Trophoblast cell (in vitro differentiated cells and primary cell): Measurements from ENCODE around the gene HERC2.

Source experiments
- DNase-seq, 2 donors: peaks; one replicate each; pipeline ENCODE4 v3.0.0-alpha.2; 2016
- H2AFZ ChIP-seq: 2 replicates; pipeline ENCODE4 v1.6.1; 2013; ENCODE audit warnings: low read length, moderate library complexity, mild to moderate bottlenecking; ENCODE audit not compliant: insufficient read depth, poor library complexity
- H2AK5ac ChIP-seq: 2 replicates; pipeline ENCODE4 v1.6.1; 2013; ENCODE audit warnings: mild to moderate bottlenecking, low read length
- H2BK120ac ChIP-seq: 2 replicates; pipeline ENCODE4 v1.6.1; 2013; ENCODE audit warnings: low read length, mild to moderate bottlenecking, moderate library complexity; ENCODE audit not compliant: insufficient read depth, poor library complexity
- H2BK12ac ChIP-seq: 2 replicates; pipeline ENCODE4 v1.6.1; 2013; ENCODE audit warnings: mild to moderate bottlenecking, low read length, moderate library complexity
- H2BK5ac ChIP-seq: 2 replicates; pipeline ENCODE4 v1.6.1; 2013; ENCODE audit warnings: low read length, low read depth, moderate library complexity, mild to moderate bottlenecking; ENCODE audit not compliant: poor library complexity
- H3K14ac ChIP-seq: 2 replicates; pipeline ENCODE4 v1.6.1; 2013; ENCODE audit warnings: mild to moderate bottlenecking, low read length
- H3K18ac ChIP-seq: 2 replicates; pipeline ENCODE4 v1.6.1; 2013; ENCODE audit warnings: mild to moderate bottlenecking, low read length
- H3K23ac ChIP-seq: 2 replicates; pipeline ENCODE4 v1.6.1; 2013; ENCODE audit warnings: low read length
- H3K27ac ChIP-seq: 2 replicates; pipeline ENCODE4 v1.5.1; 2013; ENCODE audit warnings: low read depth, mild to moderate bottlenecking, inconsistent platforms, low read length, moderate library complexity
- H3K27me3 ChIP-seq: 2 replicates; pipeline ENCODE4 v1.6.1; 2013; ENCODE audit warnings: inconsistent platforms, mild to moderate bottlenecking, low read length, moderate library complexity; ENCODE audit not compliant: insufficient read depth
- H3K36me3 ChIP-seq, 2 experiments: 1 replicate in 1 of 2; 2 replicates in 1 of 2; pipeline ENCODE4 v1.6.1; 2013; ENCODE audit warnings: low read length in 2 of 2, mild to moderate bottlenecking in 2 of 2, moderate library complexity in 1 of 2; ENCODE audit not compliant: insufficient read depth in 2 of 2, control insufficient read depth in 1 of 2
- H3K4ac ChIP-seq: 2 replicates; pipeline ENCODE4 v1.6.1; 2013; ENCODE audit warnings: low read depth, mild to moderate bottlenecking, low read length, moderate library complexity
- H3K4me1 ChIP-seq, 2 experiments: 1 replicate in 1 of 2; 2 replicates in 1 of 2; pipeline ENCODE4 v1.6.1; 2013; ENCODE audit warnings: low read length in 2 of 2, mild to moderate bottlenecking in 2 of 2, moderate library complexity in 1 of 2; ENCODE audit not compliant: insufficient read depth in 2 of 2, control insufficient read depth in 1 of 2
- H3K4me2 ChIP-seq: 2 replicates; pipeline ENCODE4 v1.6.1; 2013; ENCODE audit warnings: inconsistent platforms, mild to moderate bottlenecking, low read length, moderate library complexity
- H3K4me3 ChIP-seq: 2 replicates; pipeline ENCODE4 v1.5.1; 2013; ENCODE audit warnings: mild to moderate bottlenecking, low read depth, low read length, inconsistent platforms
- H3K79me1 ChIP-seq: one replicate; pipeline ENCODE4 v1.6.1; 2013; ENCODE audit warnings: low read length
- H3K79me2 ChIP-seq: 2 replicates; pipeline ENCODE4 v1.6.1; 2013; ENCODE audit warnings: low read length, mild to moderate bottlenecking; ENCODE audit not compliant: control insufficient read depth, insufficient read depth, poor library complexity
- H3K9ac ChIP-seq: 2 replicates; pipeline ENCODE4 v1.6.1; 2013; ENCODE audit warnings: mild to moderate bottlenecking, low read length
- H3K9me3 ChIP-seq: 2 replicates; pipeline ENCODE4 v1.6.1; 2013; ENCODE audit warnings: low read depth, mild to moderate bottlenecking, control low read depth, inconsistent platforms, low read length; ENCODE audit not compliant: insufficient read depth
- H4K12ac ChIP-seq: 2 replicates; pipeline ENCODE4 v1.6.1; 2013; ENCODE audit warnings: low read depth, mild to moderate bottlenecking, low read length, moderate library complexity
- H4K8ac ChIP-seq: 2 replicates; pipeline ENCODE4 v1.6.1; 2013; ENCODE audit warnings: low read depth, mild to moderate bottlenecking, low read length, moderate library complexity
- H4K91ac ChIP-seq: one replicate; pipeline ENCODE4 v1.6.1; 2013; ENCODE audit warnings: low read depth, mild to moderate bottlenecking, low read length, moderate library complexity
- WGBS: extraction: QIAGEN DNeasy Blood & Tissue Kit; methylation state at CpG from one replicate; pipeline ENCODE4 v1.1.7; 2013; ENCODE audit warnings: missing lambda C conversion rate; ENCODE audit not compliant: insufficient read length, insufficient coverage; ENCODE audit errors: extremely low coverage; 5-methylcytosine and 5-hydroxymethylcytosine counted together

Gene HERC2

GRCh38 chr15:28181366-28181765 lies 140.6 kb downstream of the HERC2 start:
- Histone ChIP-seq H3K14ac (no peak overlapping the region), H3K79me2 (peaks cover 1% of the 10 kb centered on the region), H3K23ac (no peak overlapping the region), H3K9me3 (no peaks in the 10 kb centered on the region), H4K91ac (no peak overlapping the region), H3K4me3 (no peak overlapping the region), H3K4ac (no peak overlapping the region), H4K12ac (no peak overlapping the region), H3K36me3 (peaks cover 18 to 23% of the 10 kb centered on the region in 2 experiments), H2AK5ac (no peak overlapping the region), H3K18ac (no peak overlapping the region), H3K79me1 (no peaks in the 10 kb centered on the region), H3K4me1 (peaks cover 2 to 4% of the 10 kb centered on the region in 2 experiments), H3K27me3 (no peaks in the 10 kb centered on the region), H2BK120ac (no peak overlapping the region), H3K9ac (no peak overlapping the region), H2BK12ac (no peak overlapping the region), H2AFZ (no peak overlapping the region), H3K27ac (no peak overlapping the region), H3K4me2 (no peak overlapping the region), H4K8ac (no peak overlapping the region), H2BK5ac (no peak overlapping the region)
- WGBS: no CpG with 5 or more reads among the region's 2 CpGs
- DNase-seq: no peak

DNA sequence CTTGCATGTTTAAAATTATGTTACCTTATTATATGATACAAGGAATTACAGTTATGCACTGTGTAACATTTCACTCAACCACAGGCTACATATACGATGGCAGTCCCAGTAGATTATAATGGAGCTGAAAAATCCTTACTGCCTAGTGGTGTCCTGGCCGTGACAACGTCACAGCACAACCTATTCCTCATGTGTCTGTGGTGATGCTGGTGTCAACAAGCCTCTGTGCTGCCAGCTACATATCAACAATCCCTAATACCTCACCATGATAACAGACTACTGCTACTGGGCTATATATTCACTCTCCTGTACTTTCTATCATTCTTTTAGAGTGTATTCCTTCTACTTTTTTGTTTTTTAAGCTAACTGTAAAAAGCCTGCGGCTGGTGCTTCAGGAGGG lies 142.7 kb downstream of the HERC2 start:
- Histone ChIP-seq H3K9me3 (no peaks in the 10 kb centered on the region), H2BK5ac (no peak overlapping the region), H4K91ac (no peak overlapping the region), H3K4me2 (no peak overlapping the region), H3K79me1 (no peaks in the 10 kb centered on the region), H2AK5ac (no peak overlapping the region), H3K18ac (no peak overlapping the region), H2BK12ac (no peak overlapping the region), H3K9ac (no peak overlapping the region), H4K8ac (no peak overlapping the region), H3K79me2 (peaks cover 1% of the 10 kb centered on the region), H3K36me3 (peaks cover 23 to 30% of the 10 kb centered on the region in 2 experiments), H3K23ac (no peak overlapping the region), H3K27ac (no peak overlapping the region), H3K4me1 (no peaks in the 10 kb centered on the region), H3K4me3 (no peak overlapping the region), H2BK120ac (no peak overlapping the region), H3K4ac (no peak overlapping the region), H3K14ac (no peak overlapping the region), H4K12ac (no peak overlapping the region), H2AFZ (no peak overlapping the region), H3K27me3 (no peaks in the 10 kb centered on the region)
- DNase-seq: no peak
- WGBS: no CpG with 5 or more reads among the region's 4 CpGs

DNA sequence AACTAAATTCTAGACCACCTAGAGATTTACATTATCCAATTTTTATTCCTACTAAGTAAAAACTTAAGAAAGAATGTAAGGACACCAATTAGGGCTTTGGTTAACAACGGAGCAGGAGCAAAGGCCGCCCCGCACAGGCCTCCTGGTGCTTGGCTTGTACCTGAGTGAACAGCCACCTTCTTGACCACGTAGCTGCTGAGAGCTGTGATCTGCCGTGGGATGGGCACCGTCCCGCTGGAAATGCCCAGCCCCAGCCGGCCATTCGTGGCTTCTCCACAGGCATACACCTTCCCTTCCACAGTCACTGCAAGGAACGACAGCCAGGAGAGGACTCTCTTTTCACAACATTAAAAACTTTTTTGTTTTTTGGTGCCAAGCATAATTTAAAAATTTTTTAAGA lies 143.3 kb downstream of the HERC2 start:
- Histone ChIP-seq H3K9me3 (no peaks in the 10 kb centered on the region), H4K8ac (no peak overlapping the region), H3K36me3 (peaks cover 20 to 28% of the 10 kb centered on the region in 2 experiments), H3K23ac (no peak overlapping the region), H3K27me3 (no peaks in the 10 kb centered on the region), H3K4ac (no peak overlapping the region), H4K12ac (no peak overlapping the region), H2AK5ac (no peak overlapping the region), H3K79me1 (no peaks in the 10 kb centered on the region), H3K9ac (no peak overlapping the region), H3K79me2 (peaks cover 1% of the 10 kb centered on the region), H2BK120ac (no peak overlapping the region), H2BK12ac (no peak overlapping the region), H3K4me3 (no peak overlapping the region), H3K4me2 (no peak overlapping the region), H3K14ac (no peak overlapping the region), H3K18ac (no peak overlapping the region), H3K4me1 (no peaks in the 10 kb centered on the region), H3K27ac (no peak overlapping the region), H2AFZ (no peak overlapping the region), H4K91ac (no peak overlapping the region), H2BK5ac (no peak overlapping the region)
- no CpG with 5 or more reads among the region's 10 CpGs for WGBS
- no peak for DNase-seq

- H3K4me2 ChIP-seq: no peak overlapping the region
- peaks cover 1% of the 10 kb centered on the region for H3K79me2 ChIP-seq
- H3K14ac ChIP-seq: no peak overlapping the region
- H2BK12ac ChIP-seq: no peak overlapping the region
- no peak overlapping the region for H2BK120ac ChIP-seq
- no peak overlapping the region for H3K18ac ChIP-seq
- DNase-seq: no peak
- H2AK5ac ChIP-seq: no peak overlapping the region
- no peak overlapping the region for H4K8ac ChIP-seq
- H3K4ac ChIP-seq: no peak overlapping the region
- no peak overlapping the region for H4K91ac ChIP-seq
- no peak overlapping the region for H2AFZ ChIP-seq
- no peaks in the 10 kb centered on the region for H3K79me1 ChIP-seq
- H3K23ac ChIP-seq: no peak overlapping the region
- H3K9ac ChIP-seq: no peak overlapping the region
- no peak overlapping the region for H2BK5ac ChIP-seq
- H3K9me3 ChIP-seq: no peaks in the 10 kb centered on the region
- no peaks in the 10 kb centered on the region for H3K27me3 ChIP-seq
- no CpG with 5 or more reads among the region's 3 CpGs for WGBS
- no peak overlapping the region for H3K27ac ChIP-seq
- no peaks in the 10 kb centered on the region for H3K4me1 ChIP-seq
- H4K12ac ChIP-seq: no peak overlapping the region
- H3K4me3 ChIP-seq: no peak overlapping the region
- peaks cover 23 to 30% of the 10 kb centered on the region in 2 experiments for H3K36me3 ChIP-seq
Observed at GRCh38 chr15:28178290-28178689, 143.7 kb downstream of the HERC2 start.
